Stimulated activated CD8-positive, alpha-beta memory T cell treated with anti-CD3 and anti-CD28 coated beads, Interleukin-2, amount 100 ng/mL, for 1 hour (primary cell): Measurements from ENCODE around the gene SNX21.
A peak's percentile ranks its signal among the peaks of the same experiment; 100 is the strongest.

ENCODE experiments used
- DNase-seq, 2 donors: peaks; one replicate each; pipeline ENCODE4 v3.0.0-alpha.2; 2020; ENCODE audit warnings: low read depth in 2 of 2

SNX21 gene

GRCh38 chr20:45880988-45881788 is 47.6 kb downstream of the SNX21 start, which contains the start of gene ZSWIM1:
TSS of gene ZSWIM1 (plus strand) at chr20:45881227. CDS start at chr20:45882593, 1,366 bp downstream.
- DNase-seq = peak; percentile 92 to 95

- DNase-seq = no peak
Observed at GRCh38 chr20:45882469-45883099, 49.0 kb downstream of the SNX21 start.

GRCh38 chr20:45883100-45883469 is 49.5 kb downstream of the SNX21 start:
- no peak for DNase-seq

- DNase-seq = no peak
Observed at GRCh38 chr20:45886590-45887345, 53.2 kb downstream of the SNX21 start.

GRCh38 chr20:45887346-45887715 is 53.7 kb downstream of the SNX21 start, which contains the start of gene SPATA25:
TSS of gene SPATA25 (minus strand) at chr20:45887622. CDS start at chr20:45887590, 32 bp downstream.
- no peak for DNase-seq

- no peak for DNase-seq
Observed at GRCh38 chr20:45888681-45889080, 55.1 kb downstream of the SNX21 start.

GRCh38 chr20:45890077-45890984 is 56.7 kb downstream of the SNX21 start:
- no peak for DNase-seq

- DNase-seq = peak; percentile 63 to 76
Observed at GRCh38 chr20:45890985-45891983, 57.7 kb downstream of the SNX21 start, which contains the start of the genes CTSA and NEURL2. TSS of gene CTSA (plus strand) at chr20:45891335. CDS start at chr20:45891569, 234 bp downstream. TSS of gene NEURL2 (minus strand) at chr20:45891208. CDS start at chr20:45890991, 217 bp downstream.

GRCh38 chr20:45892049-45892825 is 58.6 kb downstream of the SNX21 start:
- no peak for DNase-seq
